GM12878 (cell line): Measurements from ENCODE around the gene IRGC. TPM values are rescaled to one million over a fixed set of nuclear protein-coding genes. Genes with fewer than 3 reads are reported as not detected.

ENCODE experiments used
- ATF3 ChIP-seq: IDR thresholded peaks from 2 replicates; pipeline ENCODE4 v1.6.1; 2011; ENCODE audit warnings: low read depth, mild to moderate bottlenecking, low read length, moderate library complexity, borderline replicate concordance; ENCODE audit errors: extremely low read depth
- BCL3 ChIP-seq: IDR thresholded peaks from 2 replicates; pipeline ENCODE4 v1.6.1; 2011; ENCODE audit warnings: borderline replicate concordance, low read depth, mild to moderate bottlenecking, moderate library complexity, low read length; ENCODE audit not compliant: insufficient read depth, poor library complexity, severe bottlenecking
- BCLAF1 ChIP-seq: fragments of 450-650 bp; IDR thresholded peaks from 2 replicates; pipeline ENCODE4 v1.6.1; 2017; ENCODE audit warnings: antibody characterized with exemption, mild to moderate bottlenecking, moderate library complexity
- E2F4 ChIP-seq: IDR thresholded peaks from 2 replicates; pipeline ENCODE4 v1.6.1; 2012; ENCODE audit warnings: low read depth, low read length, improper control_type of control experiment
- E2F8 ChIP-seq: fragments of 450-650 bp; IDR thresholded peaks from 2 replicates; pipeline ENCODE4 v1.6.1; 2018; ENCODE audit warnings: mild to moderate bottlenecking, low read depth, moderate library complexity; ENCODE audit not compliant: partially characterized antibody
- GATAD2B ChIP-seq: fragments of 450-650 bp; conservative IDR thresholded peaks from 2 replicates; pipeline ENCODE4 v1.6.1; 2017; ENCODE audit warnings: low read depth, mild to moderate bottlenecking, moderate library complexity
- IRF3 ChIP-seq: fragments of 450-650 bp; IDR thresholded peaks from 2 replicates; pipeline ENCODE4 v1.6.1; 2014; ENCODE audit warnings: mild to moderate bottlenecking
- NKRF ChIP-seq: fragments of 450-650 bp; conservative IDR thresholded peaks from 2 replicates; pipeline ENCODE4 v1.6.1; 2017; ENCODE audit warnings: mild to moderate bottlenecking, moderate library complexity
- PAX8 ChIP-seq: fragments of 450-650 bp; IDR thresholded peaks from 2 replicates; pipeline ENCODE4 v1.6.1; 2017; ENCODE audit warnings: mild to moderate bottlenecking, moderate library complexity
- PBX3 ChIP-seq: IDR thresholded peaks from 2 replicates; pipeline ENCODE4 v1.6.1; 2011; ENCODE audit warnings: mild to moderate bottlenecking, low read depth, low read length, moderate library complexity; ENCODE audit not compliant: insufficient replicate concordance
- SREBF1 ChIP-seq: IDR thresholded peaks from 2 replicates; pipeline ENCODE4 v1.6.1; 2012; ENCODE audit warnings: mild to moderate bottlenecking, low read length
- SUZ12 ChIP-seq: fragments of 200-600 bp; sonication (generic); IDR thresholded peaks from one replicate; pipeline ENCODE4 v1.6.1; 2018; ENCODE audit warnings: antibody characterized with exemption, mild to moderate bottlenecking; ENCODE audit not compliant: unreplicated experiment
- TBL1XR1 ChIP-seq: IDR thresholded peaks from 2 replicates; pipeline ENCODE4 v1.6.1; 2012; ENCODE audit warnings: low read depth, low read length, improper control_type of control experiment
- TCF12 ChIP-seq: IDR thresholded peaks from 2 replicates; pipeline ENCODE4 v1.6.1; 2011; ENCODE audit warnings: low read depth, mild to moderate bottlenecking, low read length
- polyA plus RNA-seq, 11 experiments: library from polyadenylated mRNA; depleted of rRNA in 4 of 11; unstranded in 6 of 11; stranded (reverse) in 5 of 11; fragments of >200 nt; fragmentation: Nextera tagmentation in 4 of 11; fragmentation: Illumina TruSeq in 1 of 11; extraction: Ambion mirVana in 4 of 11; extraction: Trizol in 1 of 11; gene quantifications; 1 replicate in 1 of 11; 2 replicates in 10 of 11; pipeline versions ENCODE4 v1.2.1 to v1.2.3, GENCODE V29; 2011 to 2016; ENCODE audit warnings: inconsistent platforms in 2 of 11, missing spikeins in 2 of 11, low read depth in 1 of 11
- total RNA-seq, 4 experiments: library from RNA; depleted of rRNA in 3 of 4; stranded (reverse); fragments of >200 nt in 3 of 4; fragmentation: Illumina TruSeq in 1 of 4; extraction: Trizol in 1 of 4; gene quantifications; 2 replicates each; pipeline versions ENCODE4 v1.2.1 to v1.2.3, GENCODE V29; 2013 to 2021

The IRGC gene
- total and polyA plus RNA-seq, 10 of the 15 experiments (the other 5 are each of a cell fraction or from before 2014, with no cell fraction given): 0.04 TPM; not detected in 9

- TF ChIP-seq E2F4 (no peak), IRF3 (no peak), TBL1XR1 (0 out of 2 replicates have a peak, but pooled peaks have one; percentile 51), BCLAF1 (no peak), NKRF (0 out of 2 replicates have a peak, but pooled peaks have one; percentile 14), E2F8 (no peak), GATAD2B (0 out of 2 replicates have a peak, but pooled peaks have one; percentile 92), PBX3 (peak; percentile 64), TCF12 (no peak; the same call in 1 of the 2 replicates), BCL3 (no peak), SUZ12 (no peak), PAX8 (no peak), ATF3 (no peak), SREBF1 (peak; percentile 47; the same call in 1 of the 2 replicates)
Observed at GRCh38 chr19:43754253-43754502, 38.3 kb downstream of the IRGC start (continued).
